Measurements from ENCODE around the gene PHACTR3.

DNA sequence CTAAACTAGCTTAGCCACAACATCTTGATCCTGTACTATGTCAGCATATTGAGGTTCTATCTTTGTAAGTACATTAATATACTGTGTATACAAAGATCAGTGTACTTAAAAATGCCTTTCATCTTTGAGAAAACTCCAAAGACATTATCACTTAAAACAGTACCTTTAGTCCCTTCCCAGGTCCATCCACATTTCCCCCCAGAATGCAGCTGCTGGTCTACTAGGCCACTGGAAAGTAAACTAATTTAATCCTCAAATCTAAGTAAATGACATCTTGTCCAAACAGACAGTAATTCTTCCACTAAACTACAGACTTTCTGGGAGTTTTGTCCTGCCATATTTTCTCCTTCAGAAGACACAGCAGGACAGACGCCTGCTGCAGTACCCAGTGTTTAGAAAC, 260.4 kb downstream of the PHACTR3 start:
- TF ChIP-seq, protein P1, sequence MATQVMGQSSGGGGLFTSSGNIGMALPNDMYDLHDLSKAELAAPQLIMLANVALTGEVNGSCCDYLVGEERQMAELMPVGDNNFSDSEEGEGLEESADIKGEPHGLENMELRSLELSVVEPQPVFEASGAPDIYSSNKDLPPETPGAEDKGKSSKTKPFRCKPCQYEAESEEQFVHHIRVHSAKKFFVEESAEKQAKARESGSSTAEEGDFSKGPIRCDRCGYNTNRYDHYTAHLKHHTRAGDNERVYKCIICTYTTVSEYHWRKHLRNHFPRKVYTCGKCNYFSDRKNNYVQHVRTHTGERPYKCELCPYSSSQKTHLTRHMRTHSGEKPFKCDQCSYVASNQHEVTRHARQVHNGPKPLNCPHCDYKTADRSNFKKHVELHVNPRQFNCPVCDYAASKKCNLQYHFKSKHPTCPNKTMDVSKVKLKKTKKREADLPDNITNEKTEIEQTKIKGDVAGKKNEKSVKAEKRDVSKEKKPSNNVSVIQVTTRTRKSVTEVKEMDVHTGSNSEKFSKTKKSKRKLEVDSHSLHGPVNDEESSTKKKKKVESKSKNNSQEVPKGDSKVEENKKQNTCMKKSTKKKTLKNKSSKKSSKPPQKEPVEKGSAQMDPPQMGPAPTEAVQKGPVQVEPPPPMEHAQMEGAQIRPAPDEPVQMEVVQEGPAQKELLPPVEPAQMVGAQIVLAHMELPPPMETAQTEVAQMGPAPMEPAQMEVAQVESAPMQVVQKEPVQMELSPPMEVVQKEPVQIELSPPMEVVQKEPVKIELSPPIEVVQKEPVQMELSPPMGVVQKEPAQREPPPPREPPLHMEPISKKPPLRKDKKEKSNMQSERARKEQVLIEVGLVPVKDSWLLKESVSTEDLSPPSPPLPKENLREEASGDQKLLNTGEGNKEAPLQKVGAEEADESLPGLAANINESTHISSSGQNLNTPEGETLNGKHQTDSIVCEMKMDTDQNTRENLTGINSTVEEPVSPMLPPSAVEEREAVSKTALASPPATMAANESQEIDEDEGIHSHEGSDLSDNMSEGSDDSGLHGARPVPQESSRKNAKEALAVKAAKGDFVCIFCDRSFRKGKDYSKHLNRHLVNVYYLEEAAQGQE (IDR thresholded peaks at IDR 0.05; ENCODE audit: low read depth): no peak
- TF ChIP-seq RAD21 (IDR thresholded peaks at IDR 0.05; ENCODE audit: low read depth) (no peak), TAF1 (IDR thresholded peaks at IDR 0.05; ENCODE audit: low read depth) (no peak), MAX (IDR thresholded peaks at IDR 0.05) (no peak), CEBPB (IDR thresholded peaks at IDR 0.05) (no peak), EGR1 (IDR thresholded peaks at IDR 0.05) (no peak), YY1 (IDR thresholded peaks at IDR 0.05; ENCODE audit: low read depth) (no peak), EP300 (IDR thresholded peaks at IDR 0.05; ENCODE audit: borderline replicate concordance) (no peak), TEAD4 (IDR thresholded peaks at IDR 0.05) (no peak), TCF12 (IDR thresholded peaks at IDR 0.05; ENCODE audit: low read depth) (no peak), CREB1 (IDR thresholded peaks at IDR 0.05; ENCODE audit: low read depth) (no peak), USF1 (IDR thresholded peaks at IDR 0.05) (no peak)

Data from Ishikawa (cell line).